Endothelial cell of umbilical vein (primary cell): Measurements from ENCODE around the gene ATXN7.

Source experiments
- EZH2 ChIP-seq: IDR thresholded peaks from 2 replicates; pipeline ENCODE4 v1.6.1; 2012; ENCODE audit warnings: borderline replicate concordance, low read depth, mild to moderate bottlenecking, moderate library complexity, low read length, inconsistent platforms; ENCODE audit not compliant: severe bottlenecking
- FOS ChIP-seq: IDR thresholded peaks from 2 replicates; pipeline ENCODE4 v1.6.1; 2011; ENCODE audit warnings: mild to moderate bottlenecking, low read length, moderate library complexity, borderline replicate concordance; ENCODE audit not compliant: insufficient read depth
- MAX ChIP-seq: IDR thresholded peaks from 2 replicates; pipeline ENCODE4 v1.6.1; 2011; ENCODE audit not compliant: insufficient read depth, insufficient read length
- MYC ChIP-seq: IDR thresholded peaks from one replicate; pipeline ENCODE4 v1.6.1; 2011; ENCODE audit warnings: mild to moderate bottlenecking, low read depth, low read length
- POLR2A ChIP-seq: IDR thresholded peaks from 2 replicates; pipeline ENCODE4 v1.6.1; 2012; ENCODE audit warnings: low read depth, mild to moderate bottlenecking, control low read depth, low read length
- TF ChIP-seq, protein P1 (sequence below), 2 donors: IDR thresholded peaks; 1 replicate in 1 of 2; 2 replicates in 1 of 2; pipeline ENCODE4 v1.5.1; 2011; ENCODE audit warnings: low read length in 2 of 2, mild to moderate bottlenecking in 2 of 2, moderate library complexity in 2 of 2, control low read depth in 1 of 2, inconsistent platforms in 1 of 2, low read depth in 1 of 2; ENCODE audit not compliant: insufficient read depth in 1 of 2; ENCODE audit errors: extremely low read depth in 1 of 2

DNA sequence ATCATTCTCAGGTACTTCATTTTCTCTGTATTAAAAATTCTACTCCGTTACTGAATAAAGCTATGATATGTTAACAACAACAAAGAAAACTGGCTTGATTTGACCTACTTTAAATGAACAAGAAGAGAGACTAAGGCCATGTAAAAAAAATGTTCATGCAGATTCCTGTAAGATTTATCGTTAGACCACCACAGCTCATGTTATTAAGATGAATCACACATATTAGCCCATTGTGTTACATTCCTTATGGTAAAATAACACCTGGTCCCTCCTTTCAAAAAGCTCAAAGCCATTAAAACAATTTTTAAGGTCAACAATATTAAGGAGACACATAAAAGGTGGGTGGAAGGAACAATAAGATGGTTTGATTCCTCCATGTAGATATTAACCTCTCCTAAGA lies 6.4 kb upstream of the ATXN7 start:
- TF ChIP-seq MAX: no peak
- no peak for TF ChIP-seq EZH2
- TF ChIP-seq, protein P1, sequence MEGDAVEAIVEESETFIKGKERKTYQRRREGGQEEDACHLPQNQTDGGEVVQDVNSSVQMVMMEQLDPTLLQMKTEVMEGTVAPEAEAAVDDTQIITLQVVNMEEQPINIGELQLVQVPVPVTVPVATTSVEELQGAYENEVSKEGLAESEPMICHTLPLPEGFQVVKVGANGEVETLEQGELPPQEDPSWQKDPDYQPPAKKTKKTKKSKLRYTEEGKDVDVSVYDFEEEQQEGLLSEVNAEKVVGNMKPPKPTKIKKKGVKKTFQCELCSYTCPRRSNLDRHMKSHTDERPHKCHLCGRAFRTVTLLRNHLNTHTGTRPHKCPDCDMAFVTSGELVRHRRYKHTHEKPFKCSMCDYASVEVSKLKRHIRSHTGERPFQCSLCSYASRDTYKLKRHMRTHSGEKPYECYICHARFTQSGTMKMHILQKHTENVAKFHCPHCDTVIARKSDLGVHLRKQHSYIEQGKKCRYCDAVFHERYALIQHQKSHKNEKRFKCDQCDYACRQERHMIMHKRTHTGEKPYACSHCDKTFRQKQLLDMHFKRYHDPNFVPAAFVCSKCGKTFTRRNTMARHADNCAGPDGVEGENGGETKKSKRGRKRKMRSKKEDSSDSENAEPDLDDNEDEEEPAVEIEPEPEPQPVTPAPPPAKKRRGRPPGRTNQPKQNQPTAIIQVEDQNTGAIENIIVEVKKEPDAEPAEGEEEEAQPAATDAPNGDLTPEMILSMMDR (IDR thresholded peaks at IDR 0.05; ENCODE audit: extremely low read depth in 1 of 2, insufficient read depth in 1 of 2, low read depth in 1 of 2, low read length in 2 of 2): no peak
- no peak for TF ChIP-seq FOS
- TF ChIP-seq POLR2A: no peak
- no peak for TF ChIP-seq MYC
